ENCODE measurements around the gene NCAM1.

NCAM1 gene

DNA sequence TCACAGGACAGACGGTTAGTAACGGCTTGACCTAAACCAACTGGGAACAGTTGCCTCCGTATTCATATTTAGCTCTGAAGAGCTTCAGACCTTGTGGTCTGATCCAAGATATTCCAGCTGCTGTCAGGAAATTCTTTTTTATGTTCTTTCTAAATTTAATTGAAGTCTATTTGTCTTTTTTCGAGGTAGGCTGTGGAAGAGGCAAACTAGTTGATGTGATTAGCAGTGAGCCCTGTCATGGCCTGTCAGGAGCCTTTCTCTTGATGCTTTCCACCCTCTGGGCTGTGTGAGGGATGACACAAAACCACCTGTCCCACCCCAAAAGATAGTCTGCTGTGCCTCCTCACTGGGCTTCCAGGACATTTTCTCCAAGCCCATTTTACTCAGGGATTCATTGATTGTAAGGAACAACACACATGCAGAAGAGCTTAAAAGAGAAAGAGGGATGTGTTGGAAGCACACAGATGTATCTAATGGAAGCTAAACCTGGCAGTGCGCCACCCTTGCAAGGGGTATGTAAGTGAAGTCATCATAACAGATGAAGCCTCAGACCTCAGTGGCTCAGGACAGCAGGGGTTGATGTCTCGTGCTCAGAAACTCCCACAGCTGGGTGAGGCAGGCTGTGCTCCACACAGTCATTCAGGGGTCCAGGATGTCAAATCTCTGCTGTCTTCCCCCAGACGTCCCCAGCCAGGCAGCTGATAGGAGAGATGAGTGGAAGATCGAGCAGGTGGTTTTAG, 170.0 kb downstream of the NCAM1 start:
- no peak for DNase-seq (ENCODE audit: low spot score)

- no peak for DNase-seq (ENCODE audit: low spot score)
These were observed 171.9 kb downstream of the NCAM1 start for GRCh38 chr11:113133071-113133470.

GRCh38 chr11:113134626-113135025, 173.4 kb downstream of the NCAM1 start:
- no peak for DNase-seq (ENCODE audit: low spot score)

GRCh38 chr11:113137713-113138529, 176.7 kb downstream of the NCAM1 start:
- DNase-seq (ENCODE audit: low spot score), result no peak

GRCh38 chr11:113138731-113139130, 177.5 kb downstream of the NCAM1 start:
- DNase-seq (ENCODE audit: low spot score), result no peak

- DNase-seq (ENCODE audit: low spot score), result no peak
These were observed 179.8 kb downstream of the NCAM1 start for GRCh38 chr11:113141010-113141409.

DNA sequence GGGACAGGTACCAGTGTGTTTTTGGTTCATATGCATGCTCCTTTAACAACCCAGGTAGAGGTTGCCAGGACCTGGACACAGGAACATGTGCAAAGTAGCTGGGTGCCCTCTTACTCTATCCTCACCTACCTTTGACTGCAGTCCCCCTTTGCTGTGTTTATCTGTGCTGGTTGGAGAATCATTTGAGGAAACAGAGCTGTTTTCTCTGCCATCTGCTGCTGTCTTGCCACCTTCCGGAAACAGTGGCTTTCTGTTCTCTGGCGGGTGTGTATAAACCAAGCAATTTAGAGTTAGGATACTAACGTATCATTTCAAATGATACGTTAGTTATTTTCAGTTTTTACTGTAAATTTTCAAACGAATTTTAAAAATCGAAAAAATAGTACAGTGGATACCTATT, 181.3 kb downstream of the NCAM1 start:
- no peak for DNase-seq (ENCODE audit: low spot score)

- DNase-seq (ENCODE audit: low spot score), result no peak
These were observed 186.0 kb downstream of the NCAM1 start for GRCh38 chr11:113147249-113147648.

DNA sequence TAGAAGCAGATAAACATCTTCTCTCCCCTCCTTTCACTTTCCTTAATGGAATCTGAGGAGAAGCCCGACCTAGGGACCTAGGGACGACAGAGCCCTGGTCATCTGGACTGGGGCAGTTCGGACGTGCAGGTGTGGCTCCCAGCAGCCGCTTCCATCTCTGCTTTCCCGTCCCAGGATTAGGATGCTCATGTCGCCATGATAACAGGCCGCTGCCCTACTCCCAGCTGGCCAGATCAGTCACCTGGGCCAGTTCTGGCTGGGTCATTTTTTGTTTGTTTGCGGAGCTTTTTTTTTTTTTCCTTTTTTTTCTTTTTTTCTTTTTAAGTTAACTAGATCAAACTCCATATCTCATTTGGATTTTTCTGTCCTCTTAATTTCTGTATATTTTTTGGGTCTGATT, 186.9 kb downstream of the NCAM1 start:
- no peak for DNase-seq (ENCODE audit: low spot score)

DNA sequence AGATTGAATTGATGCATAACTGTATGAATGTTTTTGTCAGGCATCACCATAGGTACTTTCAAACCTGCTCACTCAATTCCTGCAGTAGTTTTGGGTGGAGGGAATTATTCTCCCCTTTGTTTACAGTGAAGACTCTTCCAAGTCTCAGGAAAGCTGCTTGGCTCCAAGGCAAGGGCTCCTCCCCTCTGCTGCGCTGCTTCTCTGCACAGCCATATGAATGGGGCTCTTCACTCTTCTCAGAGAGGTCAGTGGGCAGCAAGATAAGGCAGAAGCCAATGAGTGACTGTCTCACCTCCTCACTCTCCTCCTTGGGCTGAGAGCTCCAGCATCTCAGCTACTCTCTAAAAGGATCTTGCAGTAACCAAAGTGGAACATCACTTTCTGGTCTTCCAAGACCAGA, 187.4 kb downstream of the NCAM1 start:
- no peak for DNase-seq (ENCODE audit: low spot score)

DNA sequence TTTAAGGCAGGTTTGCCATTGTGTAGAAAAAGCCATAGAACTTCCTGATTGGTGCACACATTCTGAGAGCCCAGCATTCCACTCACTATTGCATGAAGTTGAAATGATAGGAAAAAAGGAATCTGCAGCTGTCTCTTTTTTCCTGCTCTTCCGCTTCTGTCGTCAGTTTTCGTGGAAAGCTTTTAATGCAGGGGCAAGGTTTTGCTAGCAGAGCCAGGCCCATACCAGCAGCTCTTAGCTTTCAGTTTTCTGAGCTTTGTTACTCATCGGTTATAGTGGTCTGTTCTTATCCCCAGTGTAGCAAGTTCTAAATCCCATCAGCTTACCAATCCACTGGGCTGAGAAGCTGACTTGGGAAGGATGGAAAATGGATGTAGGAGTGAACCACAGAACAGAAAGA, 190.3 kb downstream of the NCAM1 start:
- no peak for DNase-seq (ENCODE audit: low spot score)

DNA sequence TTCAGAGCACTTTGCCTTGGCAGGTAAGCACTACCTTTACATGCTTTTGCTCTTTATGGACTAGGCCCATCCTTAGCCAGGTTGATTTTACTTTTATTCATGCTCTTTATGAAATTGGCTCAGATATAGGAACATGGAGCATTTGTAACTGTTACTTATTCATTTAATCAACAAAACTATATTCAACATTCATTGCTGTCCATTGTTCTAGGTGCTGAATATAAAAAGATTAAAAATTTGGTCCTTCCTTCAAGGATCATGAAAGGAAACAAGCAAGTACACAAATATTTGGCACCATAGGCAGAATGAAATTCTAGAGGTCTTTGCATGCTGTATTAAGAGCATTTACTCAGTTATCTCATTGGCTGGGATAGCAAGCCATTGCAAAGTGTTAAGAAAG, 191.3 kb downstream of the NCAM1 start:
- DNase-seq (ENCODE audit: low spot score), result no peak

DNA sequence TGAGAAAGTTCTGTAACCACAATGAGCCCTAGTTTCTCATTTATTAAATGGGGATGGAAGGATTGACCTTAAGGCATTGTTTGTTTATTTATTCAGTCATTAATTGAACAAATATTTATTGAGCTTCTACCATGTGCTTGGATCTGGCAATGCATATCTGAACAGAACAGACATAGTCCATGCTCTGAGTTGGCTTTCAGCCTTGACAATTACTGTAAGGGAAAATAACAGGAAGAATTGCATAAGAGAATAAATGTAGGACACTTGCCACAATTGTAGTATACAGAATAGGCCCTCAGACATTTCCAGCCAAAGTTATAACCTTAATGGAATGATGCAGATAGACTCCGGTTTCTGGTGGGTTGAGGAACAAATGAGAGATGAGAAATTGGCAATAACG, 192.6 kb downstream of the NCAM1 start:
- DNase-seq (ENCODE audit: low spot score), result no peak

DNA sequence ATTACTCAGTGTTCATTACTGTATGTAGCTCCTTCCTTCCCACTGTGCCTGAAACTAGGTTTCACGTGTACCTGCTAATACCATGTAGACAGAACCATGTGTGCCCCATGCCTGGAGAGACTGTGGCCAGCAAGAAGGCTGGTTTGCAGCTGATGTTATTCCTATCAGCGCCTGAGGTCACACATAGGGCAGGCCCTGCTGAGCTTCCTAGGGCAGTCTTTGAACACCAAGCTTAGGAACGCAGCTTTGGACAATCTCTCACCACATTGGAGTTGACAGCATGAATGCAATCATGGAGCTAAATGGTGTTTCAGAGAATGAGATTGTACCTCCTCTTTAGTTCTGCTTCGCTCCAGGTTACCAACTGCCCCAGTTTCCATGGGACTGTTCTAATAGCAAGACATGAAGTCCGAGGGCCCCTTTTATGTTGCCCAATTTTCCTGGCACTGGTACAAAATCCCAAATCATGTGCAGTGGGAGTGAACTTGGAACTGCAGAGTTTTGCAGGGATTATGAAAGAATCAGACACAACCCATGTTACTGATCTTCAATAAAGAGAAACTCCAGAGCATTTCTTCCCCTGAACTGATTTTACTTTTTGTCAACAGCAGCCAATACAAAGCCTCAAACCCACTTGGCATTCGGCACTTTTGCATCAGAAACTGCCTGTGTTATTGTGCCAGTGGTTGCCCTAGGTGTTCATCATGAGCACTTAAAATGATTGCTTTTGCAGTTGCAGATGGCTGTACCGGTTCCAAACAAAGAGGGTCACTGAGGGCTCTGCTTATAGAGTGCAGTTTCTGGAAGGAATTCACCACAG, 199.0 kb downstream of the NCAM1 start:
- no peak for DNase-seq (ENCODE audit: low spot score)

- no peak for DNase-seq (ENCODE audit: low spot score)
These were observed 199.5 kb downstream of the NCAM1 start for GRCh38 chr11:113160808-113161124.

GRCh38 chr11:113161711-113162591, 200.7 kb downstream of the NCAM1 start:
- DNase-seq (ENCODE audit: low spot score), result no peak

DNA sequence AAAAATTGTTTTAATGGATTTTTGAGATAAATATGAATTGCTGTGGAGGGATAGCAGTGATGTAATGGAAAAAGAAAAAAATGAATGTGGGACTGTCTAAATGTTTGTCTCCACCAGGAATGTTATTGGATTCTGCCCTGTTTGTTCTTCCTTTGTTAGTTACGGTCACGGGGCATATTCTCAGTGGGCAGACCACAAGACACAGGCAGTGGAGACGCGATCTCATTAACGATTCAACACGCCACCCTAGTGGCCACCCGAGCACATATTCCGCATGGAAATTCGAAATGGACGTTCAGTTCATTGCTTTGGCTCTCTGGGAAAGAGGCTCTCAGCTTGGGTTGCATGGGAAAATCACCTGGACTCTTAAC, 201.4 kb downstream of the NCAM1 start:
- no peak for DNase-seq (ENCODE audit: low spot score)

- DNase-seq (ENCODE audit: low spot score), result no peak
These were observed 202.2 kb downstream of the NCAM1 start for GRCh38 chr11:113163291-113164030.

DNA sequence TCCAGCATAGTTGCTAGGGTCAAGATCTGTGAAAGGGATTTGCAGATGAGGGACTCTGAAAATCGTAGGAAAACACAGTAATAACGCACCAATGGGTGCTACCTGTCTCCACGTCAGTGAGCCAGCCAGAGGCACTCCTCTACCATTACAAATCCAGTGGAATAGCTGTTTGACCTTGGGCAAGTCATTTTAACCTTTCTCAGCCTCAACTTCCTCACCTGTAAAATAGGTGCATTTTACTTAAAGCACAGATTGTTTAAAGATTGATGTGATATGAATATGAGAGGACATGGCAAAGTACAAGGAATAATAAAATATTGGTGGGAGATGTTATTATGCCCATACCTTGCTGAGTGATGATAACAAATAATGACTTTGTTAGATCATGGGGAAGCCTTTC, 205.1 kb downstream of the NCAM1 start:
- no peak for DNase-seq (ENCODE audit: low spot score)

DNA sequence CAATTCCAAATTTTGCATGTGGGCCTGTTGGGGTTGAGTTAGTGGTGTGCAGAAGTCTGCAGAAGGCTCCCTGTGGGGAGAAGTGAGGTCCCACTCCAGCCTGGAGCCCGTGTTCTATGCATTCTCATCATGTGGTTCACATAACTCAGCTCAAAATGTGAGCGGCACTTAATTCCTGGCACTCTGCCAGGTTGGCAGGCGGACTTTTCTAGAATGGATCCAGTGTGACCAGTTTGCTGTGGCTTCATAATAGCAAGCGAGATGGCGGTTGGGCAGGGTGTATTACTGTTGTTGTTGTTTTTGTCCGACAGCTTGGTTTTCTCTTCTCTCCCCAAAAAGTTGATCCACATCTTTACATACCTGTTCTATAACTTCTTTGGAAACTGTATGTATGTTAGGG, 206.4 kb downstream of the NCAM1 start:
- DNase-seq (ENCODE audit: low spot score), result no peak
